Spinal cord (tissue), 10 donors: ENCODE measurements around the gene SORCS2. TPM values are rescaled to one million over a fixed set of nuclear protein-coding genes. Genes with fewer than 3 reads are reported as not detected.

Experiments used
- DNase-seq, 6 donors: peaks; one replicate each; pipeline versions ENCODE4 v3.0.0 to v3.0.0-alpha.2; 2013 to 2015; ENCODE audit warnings: low spot score in 6 of 6, low read depth in 4 of 6
- H3K27ac ChIP-seq: one replicate; pipeline ENCODE4 v1.5.1; 2013; ENCODE audit warnings: low read depth, low read length, control low read depth
- H3K27me3 ChIP-seq: one replicate; pipeline ENCODE4 v1.6.1; 2013; ENCODE audit warnings: low read length; ENCODE audit not compliant: control insufficient read depth, insufficient read depth
- H3K36me3 ChIP-seq: one replicate; pipeline ENCODE4 v1.6.1; 2013; ENCODE audit warnings: low read length; ENCODE audit not compliant: control insufficient read depth, insufficient read depth
- H3K4me1 ChIP-seq: one replicate; pipeline ENCODE4 v1.6.1; 2013; ENCODE audit warnings: low read length; ENCODE audit not compliant: control insufficient read depth, insufficient read depth
- H3K4me3 ChIP-seq: one replicate; pipeline ENCODE4 v1.5.1; 2013; ENCODE audit warnings: low read depth, low read length, control low read depth
- H3K9me3 ChIP-seq: one replicate; pipeline ENCODE4 v1.6.1; 2013; ENCODE audit warnings: low read length; ENCODE audit not compliant: control insufficient read depth, insufficient read depth
- WGBS: methylation state at CpG from one replicate; pipeline ENCODE4 v1.1.5; 2013; ENCODE audit warnings: missing lambda C conversion rate; ENCODE audit not compliant: insufficient coverage; 5-methylcytosine and 5-hydroxymethylcytosine counted together
- polyA plus RNA-seq, 2 donors: library from polyadenylated mRNA; unstranded; fragments of 120-200 nt; gene quantifications; one replicate each; pipeline ENCODE4 v1.2.1, GENCODE V29; 2013; ENCODE audit not compliant: insufficient read length in 2 of 2
- total RNA-seq, 2 donors: library from RNA; depleted of rRNA in 1 of 2; stranded (reverse); fragments of 120-200 nt in 1 of 2; fragments of >200 nt in 1 of 2; gene quantifications; one replicate each; pipeline versions ENCODE4 v1.2.3 to v1.2.4, GENCODE V29; 2013 to 2014
- donor health status: healthy.

The SORCS2 gene
- total and polyA plus RNA-seq, 4 donors: 7.3 to 24.8 (median 16.5) TPM

GRCh38 chr4:7320206-7320797, 128.0 kb downstream of the SORCS2 start:
- Histone ChIP-seq H3K27me3 (no peaks in the 10 kb centered on the region), H3K9me3 (peaks cover 6% of the 10 kb centered on the region), H3K27ac (no peak overlapping the region), H3K4me1 (peaks cover 39% of the 10 kb centered on the region), H3K4me3 (no peak overlapping the region), H3K36me3 (no peaks in the 10 kb centered on the region)
- no peak for DNase-seq
- WGBS: 43% methylated on average over 3 of the region's 5 CpGs

GRCh38 chr4:7322166-7322991, 130.0 kb downstream of the SORCS2 start:
- 42% methylated on average over 12 of the region's 18 CpGs for WGBS
- H3K4me1 ChIP-seq: peaks cover 55% of the 10 kb centered on the region
- peak in 5 of 6 donors; percentile 28 to 80 (median 42) for DNase-seq
- peak overlapping the region; percentile 75 for H3K27ac ChIP-seq
- peaks cover 3% of the 10 kb centered on the region for H3K36me3 ChIP-seq
- H3K27me3 ChIP-seq: no peaks in the 10 kb centered on the region
- H3K9me3 ChIP-seq: peaks cover 6% of the 10 kb centered on the region
- H3K4me3 ChIP-seq: no peak overlapping the region

DNA sequence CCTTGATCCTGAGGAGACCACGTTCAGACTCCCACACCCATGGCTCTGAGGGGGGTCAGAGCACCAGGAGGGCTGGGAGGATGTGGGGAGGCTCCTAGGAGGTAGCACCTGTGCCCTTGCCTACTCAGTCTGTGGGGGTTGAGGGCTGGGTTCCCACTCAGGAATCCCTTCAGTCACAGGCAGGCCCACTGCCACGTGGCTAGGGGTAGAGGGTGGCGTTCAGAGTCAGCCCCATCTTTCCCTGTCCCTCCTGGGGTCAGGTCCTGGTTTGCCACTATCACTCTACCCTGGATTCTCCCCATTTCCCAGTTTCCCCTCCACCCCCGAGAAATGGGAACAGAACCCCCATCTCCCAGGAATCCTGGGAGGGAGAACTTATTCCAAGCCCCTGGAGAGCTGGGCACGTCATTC, 131.1 kb downstream of the SORCS2 start:
- H3K27me3 ChIP-seq: no peaks in the 10 kb centered on the region
- H3K9me3 ChIP-seq: peaks cover 5% of the 10 kb centered on the region
- peaks cover 62% of the 10 kb centered on the region for H3K4me1 ChIP-seq
- no peak overlapping the region for H3K4me3 ChIP-seq
- H3K36me3 ChIP-seq: peaks cover 3% of the 10 kb centered on the region
- no peak overlapping the region for H3K27ac ChIP-seq
- 89% methylated on average over 5 of the region's 5 CpGs for WGBS
- no peak for DNase-seq

GRCh38 chr4:7323872-7324650, 131.7 kb downstream of the SORCS2 start:
- peaks cover 68% of the 10 kb centered on the region for H3K4me1 ChIP-seq
- no peak for DNase-seq

GRCh38 chr4:7324651-7325121, 132.3 kb downstream of the SORCS2 start:
- no peaks in the 10 kb centered on the region for H3K27me3 ChIP-seq
- peaks cover 72% of the 10 kb centered on the region for H3K4me1 ChIP-seq
- H3K4me3 ChIP-seq: no peak overlapping the region
- DNase-seq: peak in 1 of 6 donors; percentile 33
- H3K9me3 ChIP-seq: no peaks in the 10 kb centered on the region
- H3K36me3 ChIP-seq: peaks cover 11% of the 10 kb centered on the region
- no peak overlapping the region for H3K27ac ChIP-seq
- WGBS: 60% methylated on average over 8 of the region's 13 CpGs

More at GRCh38 chr4:7323872-7324650, 131.7 kb downstream of the SORCS2 start:
- no peak overlapping the region for H3K4me3 ChIP-seq
- no peak overlapping the region for H3K27ac ChIP-seq
- WGBS: 85% methylated on average over 15 of the region's 16 CpGs
- no peaks in the 10 kb centered on the region for H3K27me3 ChIP-seq
- peaks cover 8% of the 10 kb centered on the region for H3K36me3 ChIP-seq
- H3K9me3 ChIP-seq: peaks cover 3% of the 10 kb centered on the region

DNA sequence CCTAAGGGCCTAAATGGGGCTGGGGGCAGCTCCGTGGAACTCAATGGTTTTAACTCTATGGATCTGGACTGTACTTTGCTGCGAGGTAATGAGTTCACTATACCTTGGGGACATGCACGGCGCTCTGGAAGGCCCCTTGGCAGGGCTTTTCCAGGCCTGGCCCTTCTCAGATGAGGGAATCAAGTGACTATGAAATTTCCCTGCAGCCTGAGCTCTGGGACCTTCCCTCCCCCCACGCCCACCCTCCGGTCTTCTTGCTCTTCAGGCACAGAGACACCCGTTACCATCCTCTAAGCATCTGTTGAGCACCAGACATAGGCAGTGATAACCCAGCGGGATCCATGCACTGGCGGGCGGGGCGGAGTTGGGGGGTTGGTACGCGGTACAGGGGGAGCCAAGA, 133.2 kb downstream of the SORCS2 start:
- no peak overlapping the region for H3K4me3 ChIP-seq
- DNase-seq: no peak
- WGBS: 82% methylated on average over 10 of the region's 13 CpGs
- no peak overlapping the region for H3K27ac ChIP-seq
- peaks cover 11% of the 10 kb centered on the region for H3K36me3 ChIP-seq
- no peaks in the 10 kb centered on the region for H3K27me3 ChIP-seq
- H3K4me1 ChIP-seq: peaks cover 72% of the 10 kb centered on the region
- H3K9me3 ChIP-seq: no peaks in the 10 kb centered on the region

DNA sequence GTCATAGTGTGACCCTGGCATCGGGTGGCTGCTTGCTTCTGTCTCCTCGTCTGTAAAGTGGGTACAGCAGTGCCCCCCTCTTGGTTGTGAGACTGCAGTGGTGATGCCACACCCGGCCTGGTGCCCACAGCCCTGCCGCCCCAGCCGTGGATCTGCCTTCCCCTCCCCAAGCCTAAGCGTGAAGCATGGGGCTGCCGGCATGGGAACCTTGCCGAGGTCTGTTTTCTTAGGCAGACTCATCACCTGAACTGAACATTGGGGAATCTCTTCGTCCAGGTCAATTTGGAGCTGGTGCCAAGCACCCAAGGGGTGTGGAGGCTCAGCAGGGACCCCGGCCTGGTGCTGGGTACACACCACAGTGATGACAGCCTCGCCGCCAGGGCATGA, 134.0 kb downstream of the SORCS2 start:
- H3K4me3 ChIP-seq: no peak overlapping the region
- no peak overlapping the region for H3K27ac ChIP-seq
- H3K36me3 ChIP-seq: peaks cover 11% of the 10 kb centered on the region
- peaks cover 72% of the 10 kb centered on the region for H3K4me1 ChIP-seq
- no peaks in the 10 kb centered on the region for H3K9me3 ChIP-seq
- H3K27me3 ChIP-seq: no peaks in the 10 kb centered on the region
- DNase-seq: no peak
- 84% methylated on average over 10 of the region's 12 CpGs for WGBS

GRCh38 chr4:7326693-7327340, 134.5 kb downstream of the SORCS2 start:
- WGBS: 66% methylated on average over 18 of the region's 20 CpGs

GRCh38 chr4:7327341-7327885, 135.1 kb downstream of the SORCS2 start:
- WGBS: 74% methylated on average over 17 of the region's 17 CpGs
- Histone ChIP-seq H3K9me3 (no peaks in the 10 kb centered on the region), H3K4me1 (peaks cover 65% of the 10 kb centered on the region), H3K4me3 (no peak overlapping the region), H3K27ac (no peak overlapping the region), H3K27me3 (no peaks in the 10 kb centered on the region), H3K36me3 (peaks cover 11% of the 10 kb centered on the region)
- no peak for DNase-seq

More at GRCh38 chr4:7326693-7327340, 134.5 kb downstream of the SORCS2 start:
- Histone ChIP-seq H3K36me3 (peaks cover 11% of the 10 kb centered on the region), H3K27me3 (no peaks in the 10 kb centered on the region), H3K4me3 (no peak overlapping the region), H3K27ac (no peak overlapping the region), H3K9me3 (no peaks in the 10 kb centered on the region), H3K4me1 (peaks cover 67% of the 10 kb centered on the region)
- DNase-seq: no peak
